Loucy (cell line): ENCODE results near the gene PMAIP1.

Source experiments
- H2AFZ ChIP-seq: fragments of 200-600 bp; sonication (generic); 2 replicates; pipeline ENCODE4 v1.6.0; 2016; ENCODE audit warnings: antibody characterized with exemption, mild to moderate bottlenecking, low read length, moderate library complexity
- H3F3A ChIP-seq: fragments of 200-600 bp; 2 replicates; pipeline ENCODE4 v1.6.0; 2016; ENCODE audit warnings: antibody characterized with exemption, low read depth, mild to moderate bottlenecking
- H3K27me3 ChIP-seq: fragments of 200-600 bp; sonication (generic); 2 replicates; pipeline ENCODE4 v1.6.1; 2014; ENCODE audit warnings: low read length, mild to moderate bottlenecking; ENCODE audit not compliant: insufficient read depth, poor library complexity, severe bottlenecking
- H3K36me3 ChIP-seq: fragments of 200-600 bp; sonication (generic); 2 replicates; pipeline ENCODE4 v1.6.1; 2016; ENCODE audit warnings: low read length; ENCODE audit not compliant: insufficient read depth
- H3K4me1 ChIP-seq: fragments of 200-600 bp; sonication (generic); 2 replicates; pipeline ENCODE4 v1.5.1; 2014; ENCODE audit warnings: low read length, mild to moderate bottlenecking; ENCODE audit not compliant: insufficient read depth, poor library complexity, severe bottlenecking
- H3K4me2 ChIP-seq: fragments of 200-600 bp; sonication (generic); 2 replicates; pipeline ENCODE4 v1.6.0; 2014; ENCODE audit warnings: antibody characterized with exemption, low read length, low read depth, mild to moderate bottlenecking; ENCODE audit not compliant: poor library complexity, severe bottlenecking
- H3K4me3 ChIP-seq: fragments of 200-600 bp; sonication (generic); 2 replicates; pipeline ENCODE4 v1.5.1; 2014; ENCODE audit warnings: low read length, mild to moderate bottlenecking, mixed read lengths; ENCODE audit not compliant: poor library complexity, severe bottlenecking
- H3K79me2 ChIP-seq: fragments of 200-600 bp; sonication (generic); 2 replicates; pipeline ENCODE4 v1.6.1; 2014; ENCODE audit warnings: low read length; ENCODE audit not compliant: insufficient read depth
- H3K9ac ChIP-seq: fragments of 200-600 bp; sonication (generic); 2 replicates; pipeline ENCODE4 v1.6.0; 2014; ENCODE audit warnings: mild to moderate bottlenecking, low read depth, low read length, moderate library complexity; ENCODE audit not compliant: poor library complexity, severe bottlenecking
- H3K9me2 ChIP-seq: fragments of 200-600 bp; sonication (generic); replicated peaks from 2 replicates; pipeline ENCODE4 v1.6.1; 2016; ENCODE audit warnings: low read depth, low read length, mixed read lengths
- H3K9me3 ChIP-seq: fragments of 200-600 bp; sonication (generic); 2 replicates; pipeline ENCODE4 v1.6.1; 2014; ENCODE audit warnings: mild to moderate bottlenecking, antibody characterized with exemption, low read length, low read depth; ENCODE audit not compliant: insufficient read depth
- H4K20me1 ChIP-seq: fragments of 200-600 bp; sonication (generic); 2 replicates; pipeline ENCODE4 v1.6.0; 2014; ENCODE audit warnings: antibody characterized with exemption, low read length, mild to moderate bottlenecking; ENCODE audit not compliant: insufficient read depth, poor library complexity, severe bottlenecking
- EZH2phosphoT487 ChIP-seq: fragments of 200-600 bp; IDR thresholded peaks from 2 replicates; pipeline ENCODE4 v1.6.1; 2018; ENCODE audit warnings: antibody characterized with exemption, mild to moderate bottlenecking, moderate library complexity, borderline replicate concordance
- TF ChIP-seq, protein P1 (sequence below): fragments of 200-600 bp; sonication (generic); conservative IDR thresholded peaks from 2 replicates; pipeline ENCODE4 v1.5.1; 2014; ENCODE audit warnings: mild to moderate bottlenecking, antibody characterized with exemption, low read length

The PMAIP1 gene

DNA sequence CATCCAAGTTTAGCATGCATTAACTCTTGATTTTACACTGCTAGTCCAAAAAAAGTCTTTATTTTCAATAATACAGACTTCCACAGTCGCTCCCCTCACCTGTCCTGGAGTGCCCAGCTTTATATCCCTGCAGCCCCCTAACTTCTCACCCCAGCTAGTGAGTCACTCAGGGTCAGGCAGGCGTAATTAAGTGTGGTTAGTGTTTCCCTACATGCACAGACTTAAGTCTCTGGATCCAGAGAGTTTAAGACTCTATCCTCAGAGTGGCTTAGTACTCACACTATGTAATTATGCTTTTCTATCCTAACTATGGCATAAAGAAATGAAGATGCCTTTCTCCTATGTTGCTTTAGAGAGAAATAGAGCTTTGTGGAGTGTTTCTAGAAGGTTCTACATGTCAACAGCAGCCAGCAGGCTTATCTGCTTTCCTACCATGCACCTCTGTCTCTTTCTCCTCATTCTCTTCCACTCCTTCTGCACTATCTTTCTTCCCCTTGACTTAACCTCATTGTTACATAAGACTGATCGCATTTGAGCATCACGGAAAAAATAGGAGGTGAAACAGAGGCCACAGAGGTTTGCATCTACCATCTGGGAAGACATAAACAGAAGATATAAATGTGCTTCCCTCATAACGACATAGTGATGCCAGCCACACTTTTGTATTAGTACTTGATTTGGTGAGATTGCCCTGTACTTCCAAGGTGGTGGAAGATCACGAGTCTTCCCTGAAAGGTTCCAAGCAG is 34.4 kb upstream of the PMAIP1 start:
- Histone ChIP-seq H3K36me3 (no peaks in the 10 kb centered on the region), H3K79me2 (no peaks in the 10 kb centered on the region), H3K9ac (no peak overlapping the region), H3K4me1 (peaks cover 10% of the 10 kb centered on the region), H3K9me3 (no peaks in the 10 kb centered on the region), H3K4me3 (no peak overlapping the region), H2AFZ (no peak overlapping the region), H3F3A (no peaks in the 10 kb centered on the region), H3K27me3 (no peaks in the 10 kb centered on the region), H4K20me1 (no peaks in the 10 kb centered on the region), H3K9me2 (no peaks in the 10 kb centered on the region), H3K4me2 (no peak overlapping the region)
- no peak for TF ChIP-seq EZH2phosphoT487

DNA sequence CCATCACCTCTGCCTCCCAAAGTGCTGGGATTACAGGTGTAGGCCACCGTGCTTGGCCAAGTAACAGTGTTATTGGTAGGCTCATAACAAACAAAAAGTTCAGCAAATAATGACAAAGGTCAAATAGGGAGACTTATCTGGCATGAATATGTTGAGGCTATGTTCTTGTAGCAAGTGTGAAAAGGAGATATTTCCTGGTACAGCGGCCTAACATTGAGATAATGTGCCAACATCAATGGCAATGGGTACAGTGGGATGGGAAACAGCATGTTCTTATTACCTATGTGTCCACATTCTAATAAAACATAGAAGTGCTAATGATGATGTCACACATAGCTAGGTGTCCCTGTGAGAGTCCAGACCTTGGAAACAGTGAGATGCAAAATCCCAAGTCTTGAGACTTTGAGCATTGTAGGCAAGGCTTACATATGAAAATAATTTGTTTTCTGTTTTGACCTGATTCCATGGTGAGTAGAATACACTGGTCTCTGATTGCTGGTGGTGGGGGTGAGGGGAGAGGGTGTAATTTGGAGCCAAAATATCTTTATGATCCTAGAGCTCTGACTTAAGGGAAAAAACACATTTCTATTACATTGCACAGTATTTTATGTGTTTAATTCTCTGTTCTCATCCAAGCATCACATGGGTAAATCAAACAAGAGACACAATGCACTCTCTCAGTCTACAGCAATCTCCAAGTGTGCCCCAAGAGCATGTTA is 33.1 kb upstream of the PMAIP1 start:
- Histone ChIP-seq H3K36me3 (no peaks in the 10 kb centered on the region), H3K27me3 (no peaks in the 10 kb centered on the region), H2AFZ (no peak overlapping the region), H3K9me2 (no peaks in the 10 kb centered on the region), H3K79me2 (no peaks in the 10 kb centered on the region), H3K9ac (no peak overlapping the region), H3K4me3 (no peak overlapping the region), H3K9me3 (no peaks in the 10 kb centered on the region), H4K20me1 (no peaks in the 10 kb centered on the region), H3K4me2 (no peak overlapping the region), H3K4me1 (peaks cover 10% of the 10 kb centered on the region), H3F3A (no peaks in the 10 kb centered on the region)
- TF ChIP-seq EZH2phosphoT487: no peak
- TF ChIP-seq, protein P1, sequence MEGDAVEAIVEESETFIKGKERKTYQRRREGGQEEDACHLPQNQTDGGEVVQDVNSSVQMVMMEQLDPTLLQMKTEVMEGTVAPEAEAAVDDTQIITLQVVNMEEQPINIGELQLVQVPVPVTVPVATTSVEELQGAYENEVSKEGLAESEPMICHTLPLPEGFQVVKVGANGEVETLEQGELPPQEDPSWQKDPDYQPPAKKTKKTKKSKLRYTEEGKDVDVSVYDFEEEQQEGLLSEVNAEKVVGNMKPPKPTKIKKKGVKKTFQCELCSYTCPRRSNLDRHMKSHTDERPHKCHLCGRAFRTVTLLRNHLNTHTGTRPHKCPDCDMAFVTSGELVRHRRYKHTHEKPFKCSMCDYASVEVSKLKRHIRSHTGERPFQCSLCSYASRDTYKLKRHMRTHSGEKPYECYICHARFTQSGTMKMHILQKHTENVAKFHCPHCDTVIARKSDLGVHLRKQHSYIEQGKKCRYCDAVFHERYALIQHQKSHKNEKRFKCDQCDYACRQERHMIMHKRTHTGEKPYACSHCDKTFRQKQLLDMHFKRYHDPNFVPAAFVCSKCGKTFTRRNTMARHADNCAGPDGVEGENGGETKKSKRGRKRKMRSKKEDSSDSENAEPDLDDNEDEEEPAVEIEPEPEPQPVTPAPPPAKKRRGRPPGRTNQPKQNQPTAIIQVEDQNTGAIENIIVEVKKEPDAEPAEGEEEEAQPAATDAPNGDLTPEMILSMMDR: no peak

DNA sequence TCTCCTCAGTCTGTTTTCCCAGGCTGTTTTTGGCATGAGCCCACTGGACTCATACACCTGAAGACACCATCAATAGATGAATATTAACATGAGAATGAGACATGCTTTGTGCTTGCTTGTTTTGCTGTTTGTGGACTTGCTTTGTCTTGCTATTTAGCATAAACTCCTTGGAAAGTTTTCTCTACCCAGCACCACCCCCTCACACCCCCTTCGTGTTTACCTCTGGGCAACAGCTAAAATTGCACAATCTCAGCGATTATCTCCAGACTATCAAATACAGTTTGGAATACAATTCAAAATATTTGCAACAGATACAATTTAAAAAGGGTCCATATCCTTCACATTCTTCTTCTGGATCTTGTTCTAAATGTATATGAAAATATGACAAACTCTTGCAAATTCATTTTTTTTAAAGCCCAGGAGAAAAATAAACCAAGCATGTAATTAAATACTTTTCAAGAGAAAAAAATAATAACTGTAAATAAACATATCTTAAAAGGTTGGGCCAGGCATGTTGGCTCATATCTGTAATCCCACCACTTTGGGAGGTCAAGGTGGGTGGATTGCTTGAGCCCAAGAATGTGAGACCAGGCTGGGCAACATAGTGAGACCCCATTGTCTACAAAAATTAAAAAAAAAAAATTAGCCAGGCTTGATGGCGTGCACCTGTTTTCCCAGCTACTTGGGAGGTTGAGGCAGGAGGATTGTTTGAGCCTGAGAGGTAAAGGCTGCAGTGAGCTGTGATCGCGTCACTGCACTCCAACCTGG is 32.3 kb upstream of the PMAIP1 start:
- Histone ChIP-seq H3K79me2 (no peaks in the 10 kb centered on the region), H3K9ac (no peak overlapping the region), H3K9me2 (no peaks in the 10 kb centered on the region), H3F3A (no peaks in the 10 kb centered on the region), H3K4me2 (no peak overlapping the region), H3K36me3 (no peaks in the 10 kb centered on the region), H2AFZ (no peak overlapping the region), H4K20me1 (no peaks in the 10 kb centered on the region), H3K4me3 (no peak overlapping the region), H3K27me3 (no peaks in the 10 kb centered on the region), H3K9me3 (no peaks in the 10 kb centered on the region), H3K4me1 (peaks cover 3% of the 10 kb centered on the region)
- TF ChIP-seq EZH2phosphoT487: no peak
- TF ChIP-seq, protein P1: no peak
